ENCODE data around the gene MPDU1.

The MPDU1 gene

GRCh38 chr17:7583253-7584109 is at the start of gene MPDU1:
Gene MPDU1 (plus strand): TSS chr17:7583852. CDS start chr17:7583863, 11 bp downstream.
- in situ Hi-C loops (cut with MboI; ENCODE audit: low sequenced_read_pairs), result no loop called here

- in situ Hi-C loops (cut with MboI; ENCODE audit: low sequenced_read_pairs), result no loop called here
Observed at GRCh38 chr17:7538050-7538449, 45.6 kb upstream of the MPDU1 start.

GRCh38 chr17:7538891-7539545 is 44.6 kb upstream of the MPDU1 start:
- in situ Hi-C loops (cut with MboI; ENCODE audit: low sequenced_read_pairs), result no loop called here

- in situ Hi-C loops (cut with MboI; ENCODE audit: low sequenced_read_pairs), result no loop called here
Observed at GRCh38 chr17:7541074-7541621, 42.5 kb upstream of the MPDU1 start.

- in situ Hi-C loops (cut with MboI; ENCODE audit: low sequenced_read_pairs), result no loop called here
Observed at GRCh38 chr17:7544911-7545310, 38.7 kb upstream of the MPDU1 start.

GRCh38 chr17:7548585-7549400 is 34.9 kb upstream of the MPDU1 start, which contains the start of gene TNFSF12:
Gene TNFSF12 (plus strand): TSS chr17:7549058. CDS start chr17:7549154, 96 bp downstream.
- in situ Hi-C loops (cut with MboI; ENCODE audit: low sequenced_read_pairs), result no loop called here

GRCh38 chr17:7549401-7550055 is 34.1 kb upstream of the MPDU1 start:
- in situ Hi-C loops (cut with MboI; ENCODE audit: low sequenced_read_pairs), result no loop called here

- in situ Hi-C loops (cut with MboI; ENCODE audit: low sequenced_read_pairs), result no loop called here
Observed at GRCh38 chr17:7550344-7550743, 33.3 kb upstream of the MPDU1 start.

GRCh38 chr17:7551396-7551795 is 32.3 kb upstream of the MPDU1 start:
- in situ Hi-C loops (cut with MboI; ENCODE audit: low sequenced_read_pairs), result no loop called here

- in situ Hi-C loops (cut with MboI; ENCODE audit: low sequenced_read_pairs), result no loop called here
Observed at GRCh38 chr17:7552621-7553051, 31.0 kb upstream of the MPDU1 start.

- in situ Hi-C loops (cut with MboI; ENCODE audit: low sequenced_read_pairs), result no loop called here
Observed at GRCh38 chr17:7553356-7553755, 30.3 kb upstream of the MPDU1 start.

- in situ Hi-C loops (cut with MboI; ENCODE audit: low sequenced_read_pairs), result no loop called here
Observed at GRCh38 chr17:7555320-7555948, 28.2 kb upstream of the MPDU1 start.

- in situ Hi-C loops (cut with MboI; ENCODE audit: low sequenced_read_pairs), result no loop called here
Observed at GRCh38 chr17:7556627-7557026, 27.0 kb upstream of the MPDU1 start.

- in situ Hi-C loops (cut with MboI; ENCODE audit: low sequenced_read_pairs), result no loop called here
Observed at GRCh38 chr17:7557147-7557764, 26.4 kb upstream of the MPDU1 start.

- in situ Hi-C loops (cut with MboI; ENCODE audit: low sequenced_read_pairs), result no loop called here
Observed at GRCh38 chr17:7557775-7558543, 25.7 kb upstream of the MPDU1 start.

- in situ Hi-C loops (cut with MboI; ENCODE audit: low sequenced_read_pairs), result no loop called here
Observed at GRCh38 chr17:7558544-7559319, 24.9 kb upstream of the MPDU1 start, which contains the start of gene TNFSF13. Gene TNFSF13 (plus strand): TSS chr17:7558750. CDS start chr17:7559040, 290 bp downstream.

GRCh38 chr17:7559320-7560171 is 24.1 kb upstream of the MPDU1 start:
- in situ Hi-C loops (cut with MboI; ENCODE audit: low sequenced_read_pairs), result no loop called here
